ENCODE measurements around the gene SPRR2D. TPM values are rescaled to one million over a fixed set of nuclear protein-coding genes. Genes with fewer than 3 reads are reported as not detected.

Gene SPRR2D
- total and polyA plus RNA-seq, 2 of the 4 experiments (the other 2 are of a cell fraction): not detected

DNA sequence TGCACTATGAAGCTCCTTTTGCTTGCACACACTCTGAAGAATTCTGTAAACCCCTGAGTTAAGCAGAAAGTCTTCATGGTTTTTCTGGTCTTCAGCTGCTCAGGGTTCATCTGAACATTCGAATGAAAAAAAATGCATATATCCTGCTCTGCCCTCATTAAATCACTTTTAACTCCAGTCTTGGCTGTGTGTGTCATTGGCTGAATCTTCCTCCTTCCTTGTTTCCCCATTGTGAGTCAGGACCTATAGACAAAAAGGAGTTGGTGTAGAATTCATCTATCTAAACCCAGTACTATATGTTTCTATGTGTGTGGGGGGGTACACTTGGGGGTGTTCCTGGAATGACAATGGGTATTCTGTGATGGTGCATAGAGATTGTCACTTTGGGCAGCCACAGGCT lies 16.5 kb downstream of the SPRR2D start:
- ChIA-PET POLR2A (ENCODE audit: unreplicated experiment) (no interaction called here), CTCF (no interaction called here)
- no peak overlapping the region for H2BK120ac ChIP-seq (ENCODE audit: low read depth, low read length)
- H3K4me1 ChIP-seq (ENCODE audit: control insufficient read depth, insufficient read depth, low read length): no peaks in the 10 kb centered on the region
- dilution Hi-C loops (cut with HindIII; ENCODE audit: low sequenced_read_pairs, unreplicated experiment) (no loop called here), in situ Hi-C loops (cut with MboI; ENCODE audit: low sequenced_read_pairs) (no loop called here), intact Hi-C loops (cut with micrococcal nuclease) (no loop called here)
- no peak overlapping the region for H3K14ac ChIP-seq (replicated peaks; ENCODE audit: low read depth, low read length)
- no peak overlapping the region for H4K5ac ChIP-seq (ENCODE audit: low read depth, low read length)
- H3K23ac ChIP-seq (ENCODE audit: low read depth, low read length): no peak overlapping the region
- DNase-seq: no peak
- no peaks in the 10 kb centered on the region for H3K9me3 ChIP-seq (ENCODE audit: control insufficient read depth, insufficient read depth, low read length)
- no peak overlapping the region for H3K18ac ChIP-seq (ENCODE audit: low read depth, low read length)
- BruUV-seq (replicated peaks): no TSS peak
- no peak overlapping the region for H2AK9ac ChIP-seq (replicated peaks; ENCODE audit: low read depth, low read length, poor library complexity)
- TF ChIP-seq MXI1 (IDR thresholded peaks at IDR 0.05; ENCODE audit: borderline replicate concordance, low read depth, low read length) (no peak), POLR2A (IDR thresholded peaks at IDR 0.05; ENCODE audit: low read depth, low read length) (no peak), SMC3 (IDR thresholded peaks at IDR 0.05; ENCODE audit: low read depth, low read length) (no peak), CHD1 (IDR thresholded peaks at IDR 0.05; ENCODE audit: low read depth, low read length) (no peak), BHLHE40 (IDR thresholded peaks at IDR 0.05; ENCODE audit: low read depth, low read length) (no peak), RAD21 (IDR thresholded peaks at IDR 0.05; ENCODE audit: low read length) (no peak), RFX5 (IDR thresholded peaks at IDR 0.05; ENCODE audit: low read depth, low read length) (no peak), CEBPB (IDR thresholded peaks at IDR 0.05; ENCODE audit: low read depth, low read length) (no peak), NFE2L2 (IDR thresholded peaks at IDR 0.05; ENCODE audit: low read depth, low read length) (no peak), FOS (IDR thresholded peaks at IDR 0.05; ENCODE audit: low read depth, low read length) (no peak), MAZ (IDR thresholded peaks at IDR 0.05; ENCODE audit: borderline replicate concordance, low read depth, low read length) (no peak), MAFK (IDR thresholded peaks at IDR 0.05; ENCODE audit: low read depth, low read length) (no peak), RCOR1 (IDR thresholded peaks at IDR 0.05; ENCODE audit: insufficient replicate concordance, low read length) (no peak)
- TF ChIP-seq, protein P1, sequence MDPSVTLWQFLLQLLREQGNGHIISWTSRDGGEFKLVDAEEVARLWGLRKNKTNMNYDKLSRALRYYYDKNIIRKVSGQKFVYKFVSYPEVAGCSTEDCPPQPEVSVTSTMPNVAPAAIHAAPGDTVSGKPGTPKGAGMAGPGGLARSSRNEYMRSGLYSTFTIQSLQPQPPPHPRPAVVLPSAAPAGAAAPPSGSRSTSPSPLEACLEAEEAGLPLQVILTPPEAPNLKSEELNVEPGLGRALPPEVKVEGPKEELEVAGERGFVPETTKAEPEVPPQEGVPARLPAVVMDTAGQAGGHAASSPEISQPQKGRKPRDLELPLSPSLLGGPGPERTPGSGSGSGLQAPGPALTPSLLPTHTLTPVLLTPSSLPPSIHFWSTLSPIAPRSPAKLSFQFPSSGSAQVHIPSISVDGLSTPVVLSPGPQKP (IDR thresholded peaks at IDR 0.05; ENCODE audit: borderline replicate concordance, low read depth, low read length): no peak
- TF ChIP-seq, protein P2, sequence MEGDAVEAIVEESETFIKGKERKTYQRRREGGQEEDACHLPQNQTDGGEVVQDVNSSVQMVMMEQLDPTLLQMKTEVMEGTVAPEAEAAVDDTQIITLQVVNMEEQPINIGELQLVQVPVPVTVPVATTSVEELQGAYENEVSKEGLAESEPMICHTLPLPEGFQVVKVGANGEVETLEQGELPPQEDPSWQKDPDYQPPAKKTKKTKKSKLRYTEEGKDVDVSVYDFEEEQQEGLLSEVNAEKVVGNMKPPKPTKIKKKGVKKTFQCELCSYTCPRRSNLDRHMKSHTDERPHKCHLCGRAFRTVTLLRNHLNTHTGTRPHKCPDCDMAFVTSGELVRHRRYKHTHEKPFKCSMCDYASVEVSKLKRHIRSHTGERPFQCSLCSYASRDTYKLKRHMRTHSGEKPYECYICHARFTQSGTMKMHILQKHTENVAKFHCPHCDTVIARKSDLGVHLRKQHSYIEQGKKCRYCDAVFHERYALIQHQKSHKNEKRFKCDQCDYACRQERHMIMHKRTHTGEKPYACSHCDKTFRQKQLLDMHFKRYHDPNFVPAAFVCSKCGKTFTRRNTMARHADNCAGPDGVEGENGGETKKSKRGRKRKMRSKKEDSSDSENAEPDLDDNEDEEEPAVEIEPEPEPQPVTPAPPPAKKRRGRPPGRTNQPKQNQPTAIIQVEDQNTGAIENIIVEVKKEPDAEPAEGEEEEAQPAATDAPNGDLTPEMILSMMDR (conservative IDR thresholded peaks at IDR 0.05; ENCODE audit: low read depth, low read length): no peak
- TF ChIP-seq, protein P3, sequence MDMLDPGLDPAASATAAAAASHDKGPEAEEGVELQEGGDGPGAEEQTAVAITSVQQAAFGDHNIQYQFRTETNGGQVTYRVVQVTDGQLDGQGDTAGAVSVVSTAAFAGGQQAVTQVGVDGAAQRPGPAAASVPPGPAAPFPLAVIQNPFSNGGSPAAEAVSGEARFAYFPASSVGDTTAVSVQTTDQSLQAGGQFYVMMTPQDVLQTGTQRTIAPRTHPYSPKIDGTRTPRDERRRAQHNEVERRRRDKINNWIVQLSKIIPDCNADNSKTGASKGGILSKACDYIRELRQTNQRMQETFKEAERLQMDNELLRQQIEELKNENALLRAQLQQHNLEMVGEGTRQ (IDR thresholded peaks at IDR 0.05; ENCODE audit: low read depth, low read length): no peak
- no peak overlapping the region for H3K9ac ChIP-seq (ENCODE audit: low read depth, low read length)
- H2AK5ac ChIP-seq (ENCODE audit: low read depth, low read length): no peak overlapping the region
- H3K79me1 ChIP-seq (ENCODE audit: low read depth in 1 of 2, low read length in 2 of 2): no peaks in the 10 kb centered on the region
- H4K8ac ChIP-seq (ENCODE audit: low read depth in 2 of 2, low read length in 2 of 2): no peak overlapping the region
- no peak overlapping the region for H2BK5ac ChIP-seq (ENCODE audit: low read depth, low read length, poor library complexity, severe bottlenecking)
- H2AFZ ChIP-seq (replicated peaks; ENCODE audit: low read length, poor library complexity): no peak overlapping the region
- H3K4me3 ChIP-seq (ENCODE audit: insufficient read depth, low read depth, low read length): no peak overlapping the region
- H3K4me2 ChIP-seq (ENCODE audit: low read depth, low read length): no peak overlapping the region
- no peaks in the 10 kb centered on the region for H4K20me1 ChIP-seq (ENCODE audit: insufficient read depth, low read length)
- H3K9me1 ChIP-seq (ENCODE audit: insufficient read depth, low read length): no peaks in the 10 kb centered on the region
- no peak overlapping the region for H3K4ac ChIP-seq (ENCODE audit: low read depth, low read length)
- H3K56ac ChIP-seq (ENCODE audit: extremely low read depth, insufficient read depth, low read length): no peak overlapping the region
- H3K27ac ChIP-seq (ENCODE audit: insufficient read depth, low read length): no peak overlapping the region
- H3K27me3 ChIP-seq (ENCODE audit: control insufficient read depth, insufficient read depth, low read length): no peaks in the 10 kb centered on the region
- no peak overlapping the region for H4K91ac ChIP-seq (ENCODE audit: insufficient read depth, low read depth, low read length)
- no peak for ATAC-seq (ENCODE audit: low read depth)
- 17% methylated on average over 1 of the region's 1 CpG; no CpG with 5 or more reads in 1 of the 2 experiments for WGBS, 2 experiments (ENCODE audit: extremely low coverage in 2 of 2, insufficient read length in 1 of 2)
- no peaks in the 10 kb centered on the region for H3K36me3 ChIP-seq (ENCODE audit: control insufficient read depth, insufficient read depth, low read length)
- H2BK20ac ChIP-seq (ENCODE audit: low read depth, low read length): no peak overlapping the region
- no peak overlapping the region for H2BK15ac ChIP-seq (ENCODE audit: low read depth, low read length)

Measured in IMR-90 (cell line).